ENCODE results near the gene ADGRL3.

ADGRL3 gene

DNA sequence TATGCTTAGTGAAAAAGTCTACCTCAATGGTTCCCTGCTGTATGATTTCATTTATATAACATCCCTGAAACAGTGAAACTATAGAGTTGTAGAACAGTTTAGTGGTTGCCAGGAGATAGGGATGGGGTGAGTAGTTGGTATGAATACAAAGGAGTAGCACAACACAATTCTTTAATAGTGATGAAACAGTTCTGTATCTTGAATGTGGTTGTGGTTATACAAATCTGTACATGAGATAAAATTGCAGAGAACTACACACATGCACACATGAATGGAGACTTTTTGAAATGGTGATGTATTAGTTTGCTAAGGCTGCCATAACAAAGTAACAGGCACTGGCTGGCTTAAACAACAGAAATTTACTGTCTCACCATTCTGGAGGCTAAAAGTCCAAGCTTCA, 677.1 kb downstream of the ADGRL3 start:
- Histone ChIP-seq H3K27me3 (ENCODE audit: insufficient read depth, low read length) (no peaks in the 10 kb centered on the region), H3K36me3 (ENCODE audit: control insufficient read depth in 1 of 2, insufficient read depth in 2 of 2, low read length in 2 of 2) (no peaks in the 10 kb centered on the region), H3K9ac (ENCODE audit: low read length) (no peak overlapping the region), H3K18ac (ENCODE audit: low read length) (no peak overlapping the region), H3K4me1 (ENCODE audit: control insufficient read depth in 1 of 2, insufficient read depth in 2 of 2, low read length in 2 of 2) (no peaks in the 10 kb centered on the region), H3K23ac (ENCODE audit: low read length) (no peak overlapping the region), H2BK5ac (ENCODE audit: low read depth, low read length, poor library complexity) (no peak overlapping the region), H4K91ac (ENCODE audit: low read depth, low read length) (no peak overlapping the region), H2BK120ac (ENCODE audit: insufficient read depth, low read length, poor library complexity) (no peak overlapping the region), H3K4me2 (ENCODE audit: low read length) (no peak overlapping the region), H3K4ac (ENCODE audit: low read depth, low read length) (no peak overlapping the region), H2AK5ac (ENCODE audit: low read length) (no peak overlapping the region), H2BK12ac (ENCODE audit: low read length) (no peak overlapping the region), H3K14ac (ENCODE audit: low read length) (no peak overlapping the region), H3K4me3 (ENCODE audit: low read depth, low read length) (no peak overlapping the region), H3K79me1 (ENCODE audit: low read length) (no peaks in the 10 kb centered on the region), H3K9me3 (ENCODE audit: insufficient read depth, low read depth, low read length) (no peaks in the 10 kb centered on the region), H2AFZ (ENCODE audit: insufficient read depth, low read length, poor library complexity) (no peak overlapping the region), H4K8ac (ENCODE audit: low read depth, low read length) (no peak overlapping the region), H3K79me2 (ENCODE audit: control insufficient read depth, insufficient read depth, low read length, poor library complexity) (no peaks in the 10 kb centered on the region), H3K27ac (ENCODE audit: low read depth, low read length) (no peak overlapping the region), H4K12ac (ENCODE audit: low read depth, low read length) (no peak overlapping the region)
- DNase-seq, result no peak

- Histone ChIP-seq H3K18ac (ENCODE audit: low read length) (no peak overlapping the region), H3K4ac (ENCODE audit: low read depth, low read length) (no peak overlapping the region), H4K91ac (ENCODE audit: low read depth, low read length) (no peak overlapping the region), H2AFZ (ENCODE audit: insufficient read depth, low read length, poor library complexity) (no peak overlapping the region), H3K27ac (ENCODE audit: low read depth, low read length) (no peak overlapping the region), H2AK5ac (ENCODE audit: low read length) (no peak overlapping the region), H2BK12ac (ENCODE audit: low read length) (no peak overlapping the region), H3K9ac (ENCODE audit: low read length) (no peak overlapping the region), H3K79me1 (ENCODE audit: low read length) (no peaks in the 10 kb centered on the region), H3K36me3 (ENCODE audit: control insufficient read depth in 1 of 2, insufficient read depth in 2 of 2, low read length in 2 of 2) (no peaks in the 10 kb centered on the region), H4K8ac (ENCODE audit: low read depth, low read length) (no peak overlapping the region), H2BK120ac (ENCODE audit: insufficient read depth, low read length, poor library complexity) (no peak overlapping the region), H3K4me1 (ENCODE audit: control insufficient read depth in 1 of 2, insufficient read depth in 2 of 2, low read length in 2 of 2) (no peaks in the 10 kb centered on the region), H3K23ac (ENCODE audit: low read length) (no peak overlapping the region), H2BK5ac (ENCODE audit: low read depth, low read length, poor library complexity) (no peak overlapping the region), H3K9me3 (ENCODE audit: insufficient read depth, low read depth, low read length) (no peaks in the 10 kb centered on the region), H3K14ac (ENCODE audit: low read length) (no peak overlapping the region), H3K27me3 (ENCODE audit: insufficient read depth, low read length) (no peaks in the 10 kb centered on the region), H3K79me2 (ENCODE audit: control insufficient read depth, insufficient read depth, low read length, poor library complexity) (no peaks in the 10 kb centered on the region), H4K12ac (ENCODE audit: low read depth, low read length) (no peak overlapping the region), H3K4me3 (ENCODE audit: low read depth, low read length) (no peak overlapping the region), H3K4me2 (ENCODE audit: low read length) (no peak overlapping the region)
- DNase-seq, result no peak
- no CpG with 5 or more reads among the region's 2 CpGs for WGBS (ENCODE audit: extremely low coverage, insufficient coverage, insufficient read length)
Observed at GRCh38 chr4:61877893-61878292, 677.8 kb downstream of the ADGRL3 start.

DNA sequence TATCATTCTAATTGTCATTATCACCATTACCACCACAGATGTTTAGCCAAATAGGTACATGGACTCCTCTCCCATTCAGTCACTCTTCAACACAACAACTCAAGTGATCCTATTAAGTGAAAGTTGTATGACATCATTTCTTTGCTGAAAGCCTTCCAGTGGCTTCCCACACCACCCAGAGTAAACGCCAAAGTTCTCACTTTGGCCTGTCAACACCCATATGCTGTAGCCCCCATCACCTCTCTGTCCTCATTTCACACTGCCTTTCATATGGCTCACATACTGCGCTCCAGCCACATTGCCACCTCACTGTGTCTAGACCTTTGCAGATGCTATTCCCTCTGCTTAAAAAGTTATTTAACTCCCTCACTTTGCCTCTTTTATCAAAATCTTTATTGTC, 682.3 kb downstream of the ADGRL3 start:
- H3K14ac ChIP-seq (ENCODE audit: low read length), result no peak overlapping the region
- H4K91ac ChIP-seq (ENCODE audit: low read depth, low read length), result no peak overlapping the region
- no peak overlapping the region for H3K4me3 ChIP-seq (ENCODE audit: low read depth, low read length)
- H2AK5ac ChIP-seq (ENCODE audit: low read length), result no peak overlapping the region
- H3K79me1 ChIP-seq (ENCODE audit: low read length), result no peaks in the 10 kb centered on the region
- H3K4me2 ChIP-seq (ENCODE audit: low read length), result no peak overlapping the region
- H2AFZ ChIP-seq (ENCODE audit: insufficient read depth, low read length, poor library complexity), result no peak overlapping the region
- H2BK12ac ChIP-seq (ENCODE audit: low read length), result no peak overlapping the region
- H3K4ac ChIP-seq (ENCODE audit: low read depth, low read length), result no peak overlapping the region
- no peak overlapping the region for H4K12ac ChIP-seq (ENCODE audit: low read depth, low read length)
- no peak overlapping the region for H3K27ac ChIP-seq (ENCODE audit: low read depth, low read length)
- DNase-seq, result no peak
- H3K4me1 ChIP-seq (ENCODE audit: control insufficient read depth in 1 of 2, insufficient read depth in 2 of 2, low read length in 2 of 2), result no peaks in the 10 kb centered on the region
- no peaks in the 10 kb centered on the region for H3K79me2 ChIP-seq (ENCODE audit: control insufficient read depth, insufficient read depth, low read length, poor library complexity)
- H2BK5ac ChIP-seq (ENCODE audit: low read depth, low read length, poor library complexity), result no peak overlapping the region
- no peak overlapping the region for H3K18ac ChIP-seq (ENCODE audit: low read length)
- no peak overlapping the region for H3K9ac ChIP-seq (ENCODE audit: low read length)
- H3K9me3 ChIP-seq (ENCODE audit: insufficient read depth, low read depth, low read length), result no peaks in the 10 kb centered on the region
- WGBS (ENCODE audit: extremely low coverage, insufficient coverage, insufficient read length), result no CpG with 5 or more reads among the region's 2 CpGs
- H3K23ac ChIP-seq (ENCODE audit: low read length), result no peak overlapping the region
- no peaks in the 10 kb centered on the region for H3K27me3 ChIP-seq (ENCODE audit: insufficient read depth, low read length)
- no peaks in the 10 kb centered on the region for H3K36me3 ChIP-seq (ENCODE audit: control insufficient read depth in 1 of 2, insufficient read depth in 2 of 2, low read length in 2 of 2)
- H2BK120ac ChIP-seq (ENCODE audit: insufficient read depth, low read length, poor library complexity), result no peak overlapping the region
- no peak overlapping the region for H4K8ac ChIP-seq (ENCODE audit: low read depth, low read length)

DNA sequence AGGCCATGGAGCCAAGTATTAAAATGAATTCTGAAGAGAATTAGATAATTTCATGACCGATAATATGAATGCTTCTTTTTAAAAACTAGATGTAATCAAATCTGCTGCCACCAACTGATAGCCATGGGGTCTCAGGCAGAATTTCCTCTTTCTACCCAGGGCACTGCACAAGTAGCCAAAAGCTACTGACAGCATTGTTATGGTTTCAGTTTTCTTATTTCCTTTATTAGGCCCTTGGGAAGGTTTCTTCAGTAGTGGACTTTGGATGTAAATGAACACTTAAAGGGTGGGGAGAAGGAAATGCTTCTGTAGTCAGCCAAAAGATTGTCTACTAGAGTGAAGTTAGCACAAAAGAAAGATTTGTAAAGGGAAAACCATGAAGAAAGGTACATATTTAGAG, 686.0 kb downstream of the ADGRL3 start:
- Histone ChIP-seq H3K27me3 (ENCODE audit: insufficient read depth, low read length) (no peaks in the 10 kb centered on the region), H3K4me2 (ENCODE audit: low read length) (no peak overlapping the region), H3K14ac (ENCODE audit: low read length) (no peak overlapping the region), H3K23ac (ENCODE audit: low read length) (no peak overlapping the region), H3K79me2 (ENCODE audit: control insufficient read depth, insufficient read depth, low read length, poor library complexity) (no peaks in the 10 kb centered on the region), H2AFZ (ENCODE audit: insufficient read depth, low read length, poor library complexity) (no peak overlapping the region), H3K4ac (ENCODE audit: low read depth, low read length) (no peak overlapping the region), H3K4me3 (ENCODE audit: low read depth, low read length) (no peak overlapping the region), H3K9me3 (ENCODE audit: insufficient read depth, low read depth, low read length) (no peaks in the 10 kb centered on the region), H2BK5ac (ENCODE audit: low read depth, low read length, poor library complexity) (no peak overlapping the region), H2AK5ac (ENCODE audit: low read length) (no peak overlapping the region), H3K79me1 (ENCODE audit: low read length) (no peaks in the 10 kb centered on the region), H3K27ac (ENCODE audit: low read depth, low read length) (no peak overlapping the region), H2BK12ac (ENCODE audit: low read length) (no peak overlapping the region), H4K12ac (ENCODE audit: low read depth, low read length) (no peak overlapping the region), H3K18ac (ENCODE audit: low read length) (no peak overlapping the region), H3K4me1 (ENCODE audit: control insufficient read depth in 1 of 2, insufficient read depth in 2 of 2, low read length in 2 of 2) (no peaks in the 10 kb centered on the region), H3K9ac (ENCODE audit: low read length) (no peak overlapping the region), H3K36me3 (ENCODE audit: control insufficient read depth in 1 of 2, insufficient read depth in 2 of 2, low read length in 2 of 2) (no peaks in the 10 kb centered on the region), H4K91ac (ENCODE audit: low read depth, low read length) (no peak overlapping the region), H4K8ac (ENCODE audit: low read depth, low read length) (no peak overlapping the region), H2BK120ac (ENCODE audit: insufficient read depth, low read length, poor library complexity) (no peak overlapping the region)
- WGBS (ENCODE audit: extremely low coverage, insufficient coverage, insufficient read length), result no CpG with 5 or more reads among the region's 1 CpG
- no peak for DNase-seq

DNA sequence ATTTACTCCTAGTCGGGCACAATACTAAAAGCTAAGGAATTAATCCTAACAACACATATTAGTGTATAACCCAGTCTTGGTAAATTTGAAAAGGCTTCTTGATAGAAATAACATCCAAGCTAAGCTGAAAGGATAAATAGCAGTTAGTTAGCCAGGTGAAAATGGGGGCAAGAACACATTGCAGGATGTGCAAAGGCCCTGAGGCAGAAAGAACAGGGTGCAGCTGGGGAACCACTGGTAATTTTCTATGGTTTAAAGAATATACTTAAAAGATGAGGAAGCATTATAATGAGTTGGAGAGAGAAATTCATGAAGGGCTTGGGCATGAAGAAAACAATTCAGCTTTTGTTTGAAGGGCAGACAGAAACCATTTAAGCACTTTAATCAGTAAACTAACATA, 689.0 kb downstream of the ADGRL3 start:
- Histone ChIP-seq H3K23ac (ENCODE audit: low read length) (no peak overlapping the region), H3K4ac (ENCODE audit: low read depth, low read length) (no peak overlapping the region), H2BK12ac (ENCODE audit: low read length) (no peak overlapping the region), H3K79me2 (ENCODE audit: control insufficient read depth, insufficient read depth, low read length, poor library complexity) (no peaks in the 10 kb centered on the region), H3K4me3 (ENCODE audit: low read depth, low read length) (no peak overlapping the region), H3K18ac (ENCODE audit: low read length) (no peak overlapping the region), H2BK5ac (ENCODE audit: low read depth, low read length, poor library complexity) (no peak overlapping the region), H4K12ac (ENCODE audit: low read depth, low read length) (no peak overlapping the region), H3K27me3 (ENCODE audit: insufficient read depth, low read length) (no peaks in the 10 kb centered on the region), H3K4me2 (ENCODE audit: low read length) (no peak overlapping the region), H3K14ac (ENCODE audit: low read length) (no peak overlapping the region), H2AFZ (ENCODE audit: insufficient read depth, low read length, poor library complexity) (no peak overlapping the region), H3K36me3 (ENCODE audit: control insufficient read depth in 1 of 2, insufficient read depth in 2 of 2, low read length in 2 of 2) (no peaks in the 10 kb centered on the region), H2AK5ac (ENCODE audit: low read length) (no peak overlapping the region), H4K8ac (ENCODE audit: low read depth, low read length) (no peak overlapping the region), H4K91ac (ENCODE audit: low read depth, low read length) (no peak overlapping the region), H3K9me3 (ENCODE audit: insufficient read depth, low read depth, low read length) (no peaks in the 10 kb centered on the region), H3K9ac (ENCODE audit: low read length) (no peak overlapping the region), H3K27ac (ENCODE audit: low read depth, low read length) (no peak overlapping the region), H2BK120ac (ENCODE audit: insufficient read depth, low read length, poor library complexity) (no peak overlapping the region), H3K4me1 (ENCODE audit: control insufficient read depth in 1 of 2, insufficient read depth in 2 of 2, low read length in 2 of 2) (no peaks in the 10 kb centered on the region), H3K79me1 (ENCODE audit: low read length) (no peaks in the 10 kb centered on the region)
- DNase-seq, result no peak
- WGBS (ENCODE audit: extremely low coverage, insufficient coverage, insufficient read length), result no CpG with 5 or more reads among the region's 1 CpG

All from trophoblast cell (in vitro differentiated cells and primary cell).